ENCODE results near the gene EPHB2. TPM values are rescaled to one million over a fixed set of nuclear protein-coding genes. Genes with fewer than 3 reads are reported as not detected.

EPHB2 gene
- total RNA-seq, 2 donors from 2014 or later: 34.0 to 50.7 TPM

DNA sequence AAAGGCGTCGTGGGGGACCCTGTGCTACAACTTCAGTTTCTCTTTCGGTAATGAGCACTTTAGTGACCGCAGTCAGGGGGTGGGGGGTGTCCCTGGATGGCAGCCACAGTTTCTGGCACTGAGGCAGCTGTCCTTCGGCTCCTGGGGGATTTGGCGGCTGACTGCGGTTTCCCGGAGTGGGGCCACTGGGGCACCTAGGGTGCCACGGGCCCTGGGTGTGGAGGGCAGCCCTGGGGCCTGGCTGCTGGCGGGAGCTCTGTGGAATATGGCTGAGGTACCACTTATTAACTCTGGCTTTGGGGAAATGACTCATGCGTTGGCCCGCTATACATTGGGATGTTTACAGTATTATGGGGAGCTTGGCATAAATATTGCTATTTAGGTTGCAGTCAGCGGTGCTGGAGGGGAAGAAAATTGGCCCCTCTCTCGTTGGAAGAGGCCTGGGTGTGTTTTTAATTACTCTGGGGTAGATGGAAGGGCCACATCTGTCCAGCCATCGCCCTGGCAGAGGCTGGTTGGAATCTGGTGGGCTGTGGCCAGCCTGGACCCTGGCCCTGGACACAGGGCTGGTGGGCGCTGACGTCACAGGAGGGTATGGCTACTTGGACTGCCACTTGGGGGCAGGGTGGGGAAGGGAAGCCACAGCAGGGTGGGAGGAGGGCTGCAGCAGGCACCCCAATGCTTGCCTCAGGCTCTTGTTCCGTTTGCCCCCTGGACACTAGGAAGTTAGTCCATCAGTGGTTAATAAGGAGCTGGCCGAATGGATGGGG, 2.0 kb downstream of the EPHB2 start:
- 92% methylated on average over 13 to 19 of the region's 19 CpGs for WGBS, 2 experiments (ENCODE audit: insufficient coverage in 1 of 2, insufficient read length in 1 of 2)
- peaks cover 48% of the 10 kb centered on the region for H3K4me1 Mint-ChIP-seq
- peak overlapping the region; percentile 65 for H3K4me3 Mint-ChIP-seq
- H3K27me3 Mint-ChIP-seq (ENCODE audit: insufficient read depth): peaks cover 46% of the 10 kb centered on the region
- TF ChIP-seq, protein P1, sequence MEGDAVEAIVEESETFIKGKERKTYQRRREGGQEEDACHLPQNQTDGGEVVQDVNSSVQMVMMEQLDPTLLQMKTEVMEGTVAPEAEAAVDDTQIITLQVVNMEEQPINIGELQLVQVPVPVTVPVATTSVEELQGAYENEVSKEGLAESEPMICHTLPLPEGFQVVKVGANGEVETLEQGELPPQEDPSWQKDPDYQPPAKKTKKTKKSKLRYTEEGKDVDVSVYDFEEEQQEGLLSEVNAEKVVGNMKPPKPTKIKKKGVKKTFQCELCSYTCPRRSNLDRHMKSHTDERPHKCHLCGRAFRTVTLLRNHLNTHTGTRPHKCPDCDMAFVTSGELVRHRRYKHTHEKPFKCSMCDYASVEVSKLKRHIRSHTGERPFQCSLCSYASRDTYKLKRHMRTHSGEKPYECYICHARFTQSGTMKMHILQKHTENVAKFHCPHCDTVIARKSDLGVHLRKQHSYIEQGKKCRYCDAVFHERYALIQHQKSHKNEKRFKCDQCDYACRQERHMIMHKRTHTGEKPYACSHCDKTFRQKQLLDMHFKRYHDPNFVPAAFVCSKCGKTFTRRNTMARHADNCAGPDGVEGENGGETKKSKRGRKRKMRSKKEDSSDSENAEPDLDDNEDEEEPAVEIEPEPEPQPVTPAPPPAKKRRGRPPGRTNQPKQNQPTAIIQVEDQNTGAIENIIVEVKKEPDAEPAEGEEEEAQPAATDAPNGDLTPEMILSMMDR (conservative IDR thresholded peaks at IDR 0.05): no peak
- no peak overlapping the region for H3K27ac Mint-ChIP-seq
- no peaks in the 10 kb centered on the region for H3K36me3 Mint-ChIP-seq (ENCODE audit: low read depth)
- H3K36me3 ChIP-seq (ENCODE audit: control insufficient read depth, insufficient read depth, low read length): peaks cover 5% of the 10 kb centered on the region
- H3K4me3 ChIP-seq (ENCODE audit: low read length): peak overlapping the region; percentile 81
- peaks cover 21% of the 10 kb centered on the region for H3K4me1 ChIP-seq (ENCODE audit: control insufficient read depth, insufficient read depth, low read length)
- no peaks in the 10 kb centered on the region for H3K9me3 ChIP-seq (ENCODE audit: control insufficient read depth, low read length)
- no peak overlapping the region for H3K27ac ChIP-seq (ENCODE audit: low read depth, low read length)
- H3K9me3 Mint-ChIP-seq: no peaks in the 10 kb centered on the region
- no peak overlapping the region for H3K9ac ChIP-seq (ENCODE audit: extremely low read depth, low read length, poor library complexity, severe bottlenecking)
- DNase-seq: no peak
- H3K27me3 ChIP-seq (ENCODE audit: control insufficient read depth, insufficient read depth, low read length, poor library complexity, severe bottlenecking): peaks cover 20% of the 10 kb centered on the region

GRCh38 chr1:22714455-22714854, 3.8 kb downstream of the EPHB2 start:
- no peaks in the 10 kb centered on the region for H3K9me3 ChIP-seq (ENCODE audit: control insufficient read depth, low read length)
- no peak overlapping the region for H3K27ac ChIP-seq (ENCODE audit: low read depth, low read length)
- Mint-ChIP-seq H3K27ac (no peak overlapping the region), H3K4me1 (peaks cover 38% of the 10 kb centered on the region), H3K9me3 (no peaks in the 10 kb centered on the region), H3K4me3 (no peak overlapping the region), H3K27me3 (ENCODE audit: insufficient read depth) (peaks cover 43% of the 10 kb centered on the region), H3K36me3 (ENCODE audit: low read depth) (no peaks in the 10 kb centered on the region)
- TF ChIP-seq, protein P1 (conservative IDR thresholded peaks at IDR 0.05): no peak
- no peak overlapping the region for H3K9ac ChIP-seq (ENCODE audit: extremely low read depth, low read length, poor library complexity, severe bottlenecking)
- no peak for DNase-seq
- peaks cover 7% of the 10 kb centered on the region for H3K36me3 ChIP-seq (ENCODE audit: control insufficient read depth, insufficient read depth, low read length)
- 91 to 93% methylated on average over 3 of the region's 3 CpGs for WGBS, 2 experiments (ENCODE audit: insufficient coverage in 1 of 2, insufficient read length in 1 of 2)
- no peak overlapping the region for H3K4me3 ChIP-seq (ENCODE audit: low read length)
- peaks cover 20% of the 10 kb centered on the region for H3K27me3 ChIP-seq (ENCODE audit: control insufficient read depth, insufficient read depth, low read length, poor library complexity, severe bottlenecking)
- H3K4me1 ChIP-seq (ENCODE audit: control insufficient read depth, insufficient read depth, low read length): peaks cover 25% of the 10 kb centered on the region

- peak overlapping the region; percentile 39 for H3K4me3 Mint-ChIP-seq
- WGBS, 2 experiments (ENCODE audit: insufficient coverage in 1 of 2, insufficient read length in 1 of 2): 57 to 76% methylated on average over 5 to 11 of the region's 11 CpGs
- TF ChIP-seq, protein P1 (conservative IDR thresholded peaks at IDR 0.05): no peak
- DNase-seq: peak; percentile 83
- peak overlapping the region; percentile 47 for H3K9ac ChIP-seq (ENCODE audit: extremely low read depth, low read length, poor library complexity, severe bottlenecking)
- H3K9me3 ChIP-seq (ENCODE audit: control insufficient read depth, low read length): no peaks in the 10 kb centered on the region
- H3K27me3 ChIP-seq (ENCODE audit: control insufficient read depth, insufficient read depth, low read length, poor library complexity, severe bottlenecking): peaks cover 13% of the 10 kb centered on the region
- no peaks in the 10 kb centered on the region for H3K36me3 Mint-ChIP-seq (ENCODE audit: low read depth)
- H3K4me1 ChIP-seq (ENCODE audit: control insufficient read depth, insufficient read depth, low read length): peaks cover 25% of the 10 kb centered on the region
- H3K27ac ChIP-seq (ENCODE audit: low read depth, low read length): peak overlapping the region; percentile 16
- H3K27me3 Mint-ChIP-seq (ENCODE audit: insufficient read depth): peaks cover 35% of the 10 kb centered on the region
- peak overlapping the region; percentile 47 for H3K4me3 ChIP-seq (ENCODE audit: low read length)
- peaks cover 30% of the 10 kb centered on the region for H3K4me1 Mint-ChIP-seq
- H3K27ac Mint-ChIP-seq: peak overlapping the region; percentile 84
- no peaks in the 10 kb centered on the region for H3K9me3 Mint-ChIP-seq
- H3K36me3 ChIP-seq (ENCODE audit: control insufficient read depth, insufficient read depth, low read length): peaks cover 12% of the 10 kb centered on the region
These were observed 6.6 kb downstream of the EPHB2 start for GRCh38 chr1:22717037-22717760.
